GM10266 (cell line): ENCODE results near the gene BACE1.
"Not testable (repeated sequence)": the region's sequence is repeated elsewhere in the genome, so short reads cannot be mapped to it uniquely, and the experiment has no call there.

Source experiments
- DNase-seq: peaks from one replicate; pipeline ENCODE4 v3.0.0; 2012; ENCODE audit errors: extremely low spot score
- CTCF ChIP-seq: IDR thresholded peaks from 2 replicates; pipeline ENCODE4 v1.5.1; 2012; ENCODE audit warnings: mild to moderate bottlenecking, low read depth; ENCODE audit not compliant: control insufficient read depth, insufficient read depth; ENCODE audit errors: missing control alignments

The BACE1 gene

GRCh38 chr11:117273550-117274289 lies 42.3 kb downstream of the BACE1 start:
- no peak for TF ChIP-seq CTCF
- DNase-seq, result no peak

GRCh38 chr11:117272175-117272574 lies 43.9 kb downstream of the BACE1 start:
- not testable (repeated sequence) for DNase-seq

- no peak for TF ChIP-seq CTCF
- DNase-seq, result no peak
Observed at GRCh38 chr11:117271208-117271607, 44.8 kb downstream of the BACE1 start.

- TF ChIP-seq CTCF, result no peak
- no peak for DNase-seq
Observed at GRCh38 chr11:117269856-117270255, 46.2 kb downstream of the BACE1 start.

GRCh38 chr11:117265745-117266144 lies 50.3 kb downstream of the BACE1 start:
- no peak for DNase-seq
- no peak for TF ChIP-seq CTCF

GRCh38 chr11:117264624-117265323 lies 51.3 kb downstream of the BACE1 start:
- DNase-seq, result not testable (repeated sequence)

- DNase-seq, result no peak
- TF ChIP-seq CTCF, result no peak
Observed at GRCh38 chr11:117259417-117259816, 56.6 kb downstream of the BACE1 start.

- no peak for DNase-seq
- TF ChIP-seq CTCF, result no peak
Observed at GRCh38 chr11:117258576-117258975, 57.5 kb downstream of the BACE1 start.
